Mammary epithelial cell (primary cell): Measurements from ENCODE around the gene RIOK2.

Source experiments
- CTCF ChIP-seq, 2 donors: IDR thresholded peaks in 1 of 2; conservative IDR thresholded peaks in 1 of 2; 2 replicates each; pipeline ENCODE4 v1.5.1; 2011 to 2012; ENCODE audit warnings: inconsistent platforms in 2 of 2, low read length in 2 of 2, mild to moderate bottlenecking in 2 of 2, control low read depth in 1 of 2, low read depth in 1 of 2; ENCODE audit not compliant: insufficient read depth in 1 of 2; ENCODE audit errors: extremely low read depth in 1 of 2
- EZH2 ChIP-seq: IDR thresholded peaks from 2 replicates; pipeline ENCODE4 v1.6.1; 2012; ENCODE audit warnings: low read length, inconsistent platforms, borderline replicate concordance

- TF ChIP-seq CTCF (conservative IDR thresholded peaks at IDR 0.05 in 1 of 2, IDR thresholded peaks at IDR 0.05 in 1 of 2; ENCODE audit: extremely low read depth in 1 of 2, insufficient read depth in 1 of 2, low read depth in 1 of 2, low read length in 2 of 2) (no peak), EZH2 (no peak)
Measured at GRCh38 chr5:97135868-97136267, 47.2 kb downstream of the RIOK2 start.
